Measurements from ENCODE around the gene SMARCE1.

The SMARCE1 gene

DNA sequence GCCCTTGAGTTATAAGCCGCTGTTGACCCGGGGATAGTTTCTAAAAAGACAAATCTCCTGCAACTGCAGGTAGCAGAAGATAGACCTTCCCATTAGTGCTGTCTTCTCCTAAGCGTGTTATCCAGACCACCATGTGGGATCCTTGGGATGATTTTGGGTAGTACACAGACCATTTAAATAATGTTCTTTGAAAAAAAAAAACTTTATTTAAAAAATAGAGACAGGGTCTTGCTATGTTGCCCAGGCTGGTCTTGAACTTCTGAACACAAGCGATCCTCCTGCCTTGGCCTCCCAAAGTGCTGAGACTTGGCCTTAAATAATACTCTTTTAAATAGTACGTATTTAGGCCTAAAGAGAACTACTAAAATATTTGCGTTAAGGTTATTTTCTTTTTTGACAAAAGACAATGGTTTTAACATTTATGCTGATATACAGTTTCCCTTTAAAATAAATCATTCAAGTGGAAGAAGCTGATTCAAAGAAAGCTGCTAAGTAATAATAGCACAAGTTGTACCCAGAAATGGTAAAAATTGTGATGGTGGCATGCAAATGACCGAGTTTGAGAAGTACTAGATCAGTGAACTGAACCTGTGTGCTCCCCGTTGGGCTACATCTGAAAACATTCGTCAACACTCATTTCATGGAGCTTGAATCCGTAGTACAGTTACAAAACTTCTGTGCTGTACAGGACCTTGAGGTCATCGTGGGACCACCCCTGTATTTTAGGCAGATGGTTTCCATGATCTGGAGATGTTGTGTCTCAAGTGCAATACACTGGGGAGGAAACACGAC lies 24.0 kb downstream of the SMARCE1 start:
- ChIA-PET CTCF (interaction anchor here (0.7 to 2.5 kb wide), 5 partner anchors 8 to 1039 kb away, joined by 3 to 16 read pairs (median 5); no protein-coding TSS in a partner anchor), POLR2A (interaction anchor here (1.9 kb wide), 1 partner anchor 24 kb away, joined by 5 read pairs; the partner anchor contains the start of gene SMARCE1)
- H3K9me3 ChIP-seq (ENCODE audit: control insufficient read depth, insufficient read depth, low read depth, low read length) = no peaks in the 10 kb centered on the region
- H3K27ac ChIP-seq (ENCODE audit: extremely low read depth, low read depth, low read length) = no peak overlapping the region
- TF ChIP-seq SP7 (tag by site-specific recombination; IDR thresholded peaks at IDR 0.05) (no peak), ZNF423 (tag by site-specific recombination; IDR thresholded peaks at IDR 0.05) (no peak), ZNF658 (tag by site-specific recombination; IDR thresholded peaks at IDR 0.05) (no peak), ZFP3 (tag by site-specific recombination; IDR thresholded peaks at IDR 0.05; ENCODE audit: low read depth) (no peak), KLF1 (tag by site-specific recombination; IDR thresholded peaks at IDR 0.05) (no peak), ZNF292 (tag by site-specific recombination; IDR thresholded peaks at IDR 0.05; ENCODE audit: borderline replicate concordance, low read depth) (no peak)
- TF ChIP-seq, protein P1, sequence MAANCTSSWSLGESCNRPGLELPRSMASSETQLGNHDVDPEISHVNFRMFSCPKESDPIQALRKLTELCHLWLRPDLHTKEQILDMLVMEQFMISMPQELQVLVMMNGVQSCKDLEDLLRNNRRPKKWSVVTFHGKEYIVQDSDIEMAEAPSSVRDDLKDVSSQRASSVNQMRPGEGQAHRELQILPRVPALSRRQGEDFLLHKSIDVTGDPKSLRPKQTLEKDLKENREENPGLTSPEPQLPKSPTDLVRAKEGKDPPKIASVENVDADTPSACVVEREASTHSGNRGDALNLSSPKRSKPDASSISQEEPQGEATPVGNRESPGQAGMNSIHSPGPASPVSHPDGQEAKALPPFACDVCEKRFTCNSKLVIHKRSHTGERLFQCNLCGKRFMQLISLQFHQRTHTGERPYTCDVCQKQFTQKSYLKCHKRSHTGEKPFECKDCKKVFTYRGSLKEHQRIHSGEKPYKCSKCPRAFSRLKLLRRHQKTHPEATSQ (tag by site-specific recombination; IDR thresholded peaks at IDR 0.05) = no peak
- TF ChIP-seq, protein P2, sequence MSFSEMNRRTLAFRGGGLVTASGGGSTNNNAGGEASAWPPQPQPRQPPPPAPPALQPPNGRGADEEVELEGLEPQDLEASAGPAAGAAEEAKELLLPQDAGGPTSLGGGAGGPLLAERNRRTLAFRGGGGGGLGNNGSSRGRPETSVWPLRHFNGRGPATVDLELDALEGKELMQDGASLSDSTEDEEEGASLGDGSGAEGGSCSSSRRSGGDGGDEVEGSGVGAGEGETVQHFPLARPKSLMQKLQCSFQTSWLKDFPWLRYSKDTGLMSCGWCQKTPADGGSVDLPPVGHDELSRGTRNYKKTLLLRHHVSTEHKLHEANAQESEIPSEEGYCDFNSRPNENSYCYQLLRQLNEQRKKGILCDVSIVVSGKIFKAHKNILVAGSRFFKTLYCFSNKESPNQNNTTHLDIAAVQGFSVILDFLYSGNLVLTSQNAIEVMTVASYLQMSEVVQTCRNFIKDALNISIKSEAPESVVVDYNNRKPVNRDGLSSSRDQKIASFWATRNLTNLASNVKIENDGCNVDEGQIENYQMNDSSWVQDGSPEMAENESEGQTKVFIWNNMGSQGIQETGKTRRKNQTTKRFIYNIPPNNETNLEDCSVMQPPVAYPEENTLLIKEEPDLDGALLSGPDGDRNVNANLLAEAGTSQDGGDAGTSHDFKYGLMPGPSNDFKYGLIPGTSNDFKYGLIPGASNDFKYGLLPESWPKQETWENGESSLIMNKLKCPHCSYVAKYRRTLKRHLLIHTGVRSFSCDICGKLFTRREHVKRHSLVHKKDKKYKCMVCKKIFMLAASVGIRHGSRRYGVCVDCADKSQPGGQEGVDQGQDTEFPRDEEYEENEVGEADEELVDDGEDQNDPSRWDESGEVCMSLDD (tag by site-specific recombination; IDR thresholded peaks at IDR 0.05) = no peak
- TF ChIP-seq, protein P3, sequence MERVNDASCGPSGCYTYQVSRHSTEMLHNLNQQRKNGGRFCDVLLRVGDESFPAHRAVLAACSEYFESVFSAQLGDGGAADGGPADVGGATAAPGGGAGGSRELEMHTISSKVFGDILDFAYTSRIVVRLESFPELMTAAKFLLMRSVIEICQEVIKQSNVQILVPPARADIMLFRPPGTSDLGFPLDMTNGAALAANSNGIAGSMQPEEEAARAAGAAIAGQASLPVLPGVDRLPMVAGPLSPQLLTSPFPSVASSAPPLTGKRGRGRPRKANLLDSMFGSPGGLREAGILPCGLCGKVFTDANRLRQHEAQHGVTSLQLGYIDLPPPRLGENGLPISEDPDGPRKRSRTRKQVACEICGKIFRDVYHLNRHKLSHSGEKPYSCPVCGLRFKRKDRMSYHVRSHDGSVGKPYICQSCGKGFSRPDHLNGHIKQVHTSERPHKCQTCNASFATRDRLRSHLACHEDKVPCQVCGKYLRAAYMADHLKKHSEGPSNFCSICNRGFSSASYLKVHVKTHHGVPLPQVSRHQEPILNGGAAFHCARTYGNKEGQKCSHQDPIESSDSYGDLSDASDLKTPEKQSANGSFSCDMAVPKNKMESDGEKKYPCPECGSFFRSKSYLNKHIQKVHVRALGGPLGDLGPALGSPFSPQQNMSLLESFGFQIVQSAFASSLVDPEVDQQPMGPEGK (tag by site-specific recombination; IDR thresholded peaks at IDR 0.05) = no peak
- no peak overlapping the region for H3K4me3 ChIP-seq (ENCODE audit: low read depth, low read length)
- H3K4me1 ChIP-seq (ENCODE audit: control insufficient read depth, insufficient read depth, low read length) = no peaks in the 10 kb centered on the region
- H3K36me3 ChIP-seq (ENCODE audit: control insufficient read depth in 2 of 2, insufficient read depth in 1 of 2, low read length in 2 of 2) = peaks cover 7 to 16% of the 10 kb centered on the region in 2 experiments; a peak in 2 of 3 replicates

DNA sequence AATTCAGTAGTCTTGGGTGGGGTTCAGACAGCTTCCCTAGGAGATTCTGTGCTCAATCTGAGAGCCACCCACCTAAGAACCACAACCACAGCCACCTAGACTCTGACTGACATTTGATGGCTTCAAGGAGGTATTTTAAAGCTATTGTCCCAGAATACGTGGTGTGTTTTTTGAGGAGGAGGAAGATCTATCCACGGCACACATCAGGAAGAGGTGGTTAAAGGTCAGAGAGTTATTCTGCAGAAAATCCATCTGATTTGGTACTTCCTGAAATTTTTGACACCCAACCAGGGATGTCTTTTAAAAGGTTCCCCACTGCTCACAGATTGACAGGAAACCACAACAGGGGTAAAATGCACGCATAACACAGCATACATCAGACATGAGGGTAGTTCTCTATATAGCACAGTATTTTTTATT lies 25.1 kb downstream of the SMARCE1 start:
- Histone ChIP-seq H3K36me3 (ENCODE audit: control insufficient read depth in 2 of 2, insufficient read depth in 1 of 2, low read length in 2 of 2) (peaks cover 0 to 9% of the 10 kb centered on the region in 2 experiments; a peak in 1 of 3 replicates), H3K4me3 (ENCODE audit: low read depth, low read length) (no peak overlapping the region), H3K4me1 (ENCODE audit: control insufficient read depth, insufficient read depth, low read length) (no peaks in the 10 kb centered on the region), H3K27ac (ENCODE audit: extremely low read depth, low read depth, low read length) (no peak overlapping the region), H3K9me3 (ENCODE audit: control insufficient read depth, insufficient read depth, low read depth, low read length) (no peaks in the 10 kb centered on the region)
- ChIA-PET POLR2A (no interaction called here), CTCF (interaction anchor here (0.9 to 2.2 kb wide), 2 partner anchors 32 to 1040 kb away, joined by 5 to 9 read pairs; no protein-coding TSS in a partner anchor)
- TF ChIP-seq ZFP69B (tag by site-specific recombination; IDR thresholded peaks at IDR 0.05) (no peak), ZNF169 (tag by site-specific recombination; IDR thresholded peaks at IDR 0.05) (no peak), KLF7 (tag by site-specific recombination; IDR thresholded peaks at IDR 0.05; ENCODE audit: borderline replicate concordance) (no peak), ZNF521 (tag by site-specific recombination; IDR thresholded peaks at IDR 0.05) (no peak)

DNA sequence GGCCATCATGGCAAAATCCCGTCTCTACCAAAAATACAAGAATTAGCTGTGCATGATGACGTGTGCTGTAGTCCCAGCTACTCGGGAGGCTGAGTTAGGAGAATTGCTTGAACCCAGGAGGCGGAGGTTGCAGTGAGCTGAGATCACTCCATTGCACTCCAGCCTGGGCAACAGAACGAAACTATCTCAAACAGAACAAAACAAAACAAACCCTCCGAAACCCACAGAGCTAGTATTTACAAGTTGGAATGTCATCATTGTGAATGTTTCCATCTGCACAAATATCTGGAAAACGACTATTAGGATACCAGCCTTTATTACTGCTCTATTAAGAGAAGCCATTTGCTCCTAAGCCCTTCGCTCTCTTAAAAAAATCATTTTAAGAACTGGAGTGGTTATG lies 26.0 kb downstream of the SMARCE1 start:
- ChIA-PET POLR2A (no interaction called here), CTCF (interaction anchor here (1.0 to 2.6 kb wide), 5 partner anchors 12 to 1041 kb away, joined by 4 to 13 read pairs (median 9); no protein-coding TSS in a partner anchor)
- Histone ChIP-seq H3K36me3 (ENCODE audit: control insufficient read depth in 2 of 2, insufficient read depth in 1 of 2, low read length in 2 of 2) (no peaks in the 10 kb centered on the region), H3K4me1 (ENCODE audit: control insufficient read depth, insufficient read depth, low read length) (no peaks in the 10 kb centered on the region), H3K4me3 (ENCODE audit: low read depth, low read length) (no peak overlapping the region), H3K27ac (ENCODE audit: extremely low read depth, low read depth, low read length) (no peak overlapping the region), H3K9me3 (ENCODE audit: control insufficient read depth, insufficient read depth, low read depth, low read length) (no peaks in the 10 kb centered on the region)
- no peak for TF ChIP-seq ZNF664 (tag by site-specific recombination; IDR thresholded peaks at IDR 0.05)
- no peak for TF ChIP-seq PRDM1 (tag by site-specific recombination; IDR thresholded peaks at IDR 0.05)
- no peak for TF ChIP-seq TRIM28 (IDR thresholded peaks at IDR 0.05; ENCODE audit: borderline replicate concordance, low read length)
- TF ChIP-seq, protein P4, sequence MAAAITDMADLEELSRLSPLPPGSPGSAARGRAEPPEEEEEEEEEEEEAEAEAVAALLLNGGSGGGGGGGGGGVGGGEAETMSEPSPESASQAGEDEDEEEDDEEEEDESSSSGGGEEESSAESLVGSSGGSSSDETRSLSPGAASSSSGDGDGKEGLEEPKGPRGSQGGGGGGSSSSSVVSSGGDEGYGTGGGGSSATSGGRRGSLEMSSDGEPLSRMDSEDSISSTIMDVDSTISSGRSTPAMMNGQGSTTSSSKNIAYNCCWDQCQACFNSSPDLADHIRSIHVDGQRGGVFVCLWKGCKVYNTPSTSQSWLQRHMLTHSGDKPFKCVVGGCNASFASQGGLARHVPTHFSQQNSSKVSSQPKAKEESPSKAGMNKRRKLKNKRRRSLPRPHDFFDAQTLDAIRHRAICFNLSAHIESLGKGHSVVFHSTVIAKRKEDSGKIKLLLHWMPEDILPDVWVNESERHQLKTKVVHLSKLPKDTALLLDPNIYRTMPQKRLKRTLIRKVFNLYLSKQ (tag by site-specific recombination; IDR thresholded peaks at IDR 0.05; ENCODE audit: borderline replicate concordance) = no peak
- TF ChIP-seq SP7 (tag by site-specific recombination; IDR thresholded peaks at IDR 0.05) = no peak
- TF ChIP-seq KLF10 (tag by site-specific recombination; IDR thresholded peaks at IDR 0.05) = no peak
- no peak for TF ChIP-seq ZNF112 (tag by site-specific recombination; IDR thresholded peaks at IDR 0.05)
- TF ChIP-seq, protein P5, sequence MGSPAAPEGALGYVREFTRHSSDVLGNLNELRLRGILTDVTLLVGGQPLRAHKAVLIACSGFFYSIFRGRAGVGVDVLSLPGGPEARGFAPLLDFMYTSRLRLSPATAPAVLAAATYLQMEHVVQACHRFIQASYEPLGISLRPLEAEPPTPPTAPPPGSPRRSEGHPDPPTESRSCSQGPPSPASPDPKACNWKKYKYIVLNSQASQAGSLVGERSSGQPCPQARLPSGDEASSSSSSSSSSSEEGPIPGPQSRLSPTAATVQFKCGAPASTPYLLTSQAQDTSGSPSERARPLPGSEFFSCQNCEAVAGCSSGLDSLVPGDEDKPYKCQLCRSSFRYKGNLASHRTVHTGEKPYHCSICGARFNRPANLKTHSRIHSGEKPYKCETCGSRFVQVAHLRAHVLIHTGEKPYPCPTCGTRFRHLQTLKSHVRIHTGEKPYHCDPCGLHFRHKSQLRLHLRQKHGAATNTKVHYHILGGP (tag by site-specific recombination; IDR thresholded peaks at IDR 0.05) = no peak
- no peak for TF ChIP-seq ZNF768 (tag by site-specific recombination; IDR thresholded peaks at IDR 0.05)
